DOHH2 (cell line): ENCODE results near the gene TOGARAM1.

Experiments
- EZH2phosphoT487 ChIP-seq: fragments of 200-600 bp; sonication (generic); IDR thresholded peaks from 2 replicates; pipeline ENCODE4 v1.6.1; 2017; ENCODE audit warnings: borderline replicate concordance, mild to moderate bottlenecking, antibody characterized with exemption, low read length, moderate library complexity, mixed read lengths
- TF ChIP-seq, protein P1 (sequence below): fragments of 200-600 bp; sonication (generic); IDR thresholded peaks from one replicate; pipeline ENCODE4 v1.5.1; 2014; ENCODE audit warnings: antibody characterized with exemption, mild to moderate bottlenecking, low read depth, low read length; ENCODE audit not compliant: poor library complexity, severe bottlenecking

DNA sequence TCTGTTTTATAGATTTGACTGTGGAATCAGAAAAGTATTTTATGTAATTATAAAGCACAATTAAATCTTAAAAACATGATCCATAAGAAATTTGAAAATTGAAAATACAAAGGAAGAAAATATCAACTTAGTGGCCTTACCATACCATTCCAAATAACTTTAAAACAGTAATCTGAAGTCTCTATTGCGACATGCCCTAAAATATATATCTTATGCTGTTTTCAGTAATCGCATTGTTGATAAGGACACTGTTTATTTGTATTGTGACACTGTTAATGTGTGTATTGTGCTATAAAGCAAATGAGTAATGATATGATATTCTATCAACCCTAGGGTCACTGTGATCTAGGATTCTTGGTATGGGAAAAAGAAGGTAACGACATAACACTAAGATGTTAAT lies 7.2 kb upstream of the TOGARAM1 start:
- TF ChIP-seq, protein P1, sequence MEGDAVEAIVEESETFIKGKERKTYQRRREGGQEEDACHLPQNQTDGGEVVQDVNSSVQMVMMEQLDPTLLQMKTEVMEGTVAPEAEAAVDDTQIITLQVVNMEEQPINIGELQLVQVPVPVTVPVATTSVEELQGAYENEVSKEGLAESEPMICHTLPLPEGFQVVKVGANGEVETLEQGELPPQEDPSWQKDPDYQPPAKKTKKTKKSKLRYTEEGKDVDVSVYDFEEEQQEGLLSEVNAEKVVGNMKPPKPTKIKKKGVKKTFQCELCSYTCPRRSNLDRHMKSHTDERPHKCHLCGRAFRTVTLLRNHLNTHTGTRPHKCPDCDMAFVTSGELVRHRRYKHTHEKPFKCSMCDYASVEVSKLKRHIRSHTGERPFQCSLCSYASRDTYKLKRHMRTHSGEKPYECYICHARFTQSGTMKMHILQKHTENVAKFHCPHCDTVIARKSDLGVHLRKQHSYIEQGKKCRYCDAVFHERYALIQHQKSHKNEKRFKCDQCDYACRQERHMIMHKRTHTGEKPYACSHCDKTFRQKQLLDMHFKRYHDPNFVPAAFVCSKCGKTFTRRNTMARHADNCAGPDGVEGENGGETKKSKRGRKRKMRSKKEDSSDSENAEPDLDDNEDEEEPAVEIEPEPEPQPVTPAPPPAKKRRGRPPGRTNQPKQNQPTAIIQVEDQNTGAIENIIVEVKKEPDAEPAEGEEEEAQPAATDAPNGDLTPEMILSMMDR, result no peak
- TF ChIP-seq EZH2phosphoT487, result no peak
